ENCODE data around the gene RAB28. TPM values are rescaled to one million over a fixed set of nuclear protein-coding genes. Genes with fewer than 3 reads are reported as not detected.

Gene RAB28
- total RNA-seq, 1 donor from 2014 or later: 11.9 TPM

GRCh38 chr4:13528821-13529127, 44.6 kb upstream of the RAB28 start:
- Mint-ChIP-seq H3K4me3 (ENCODE audit: unreplicated experiment) (no peak overlapping the region), H3K4me1 (ENCODE audit: low read depth, unreplicated experiment) (peaks cover 5% of the 10 kb centered on the region), H3K36me3 (ENCODE audit: low read depth, unreplicated experiment) (no peaks in the 10 kb centered on the region), H3K27ac (ENCODE audit: unreplicated experiment) (no peak overlapping the region), H3K27me3 (ENCODE audit: low read depth, unreplicated experiment) (peaks cover 9% of the 10 kb centered on the region), H3K9me3 (ENCODE audit: unreplicated experiment) (no peaks in the 10 kb centered on the region)
- FAIRE-seq (no peak), DNase-seq (ENCODE audit: low read depth) (no peak)
- H2AFZ ChIP-seq (ENCODE audit: low read depth, low read length): no peak overlapping the region
- H3K4me3 ChIP-seq (ENCODE audit: insufficient read depth, low read depth, low read length): no peak overlapping the region
- peaks cover 5% of the 10 kb centered on the region for H4K20me1 ChIP-seq (ENCODE audit: insufficient read depth, low read length)
- peaks cover 97% of the 10 kb centered on the region for H3K27me3 ChIP-seq (ENCODE audit: insufficient read depth, low read length)
- peaks cover 10% of the 10 kb centered on the region for H3K9me3 ChIP-seq (ENCODE audit: insufficient read depth, low read depth, low read length)
- no peak overlapping the region for H3K27ac ChIP-seq (ENCODE audit: low read depth, low read length)
- H3K4me2 ChIP-seq (ENCODE audit: low read length): no peak overlapping the region
- no peak overlapping the region for H3K9ac ChIP-seq (ENCODE audit: low read length)
- H3K79me2 ChIP-seq (ENCODE audit: insufficient read depth, low read length): no peaks in the 10 kb centered on the region
- peaks cover 7% of the 10 kb centered on the region for H3K4me1 ChIP-seq (ENCODE audit: insufficient read depth, low read length)
- no peaks in the 10 kb centered on the region for H3K36me3 ChIP-seq (ENCODE audit: insufficient read depth, low read length)
- TF ChIP-seq CTCF (IDR thresholded peaks at IDR 0.05; ENCODE audit: insufficient read depth, low read depth, low read length) (no peak), EZH2 (IDR thresholded peaks at IDR 0.05; ENCODE audit: insufficient read depth, low read length) (peak; percentile 18)

GRCh38 chr4:13527981-13528820, 44.1 kb upstream of the RAB28 start:
- FAIRE-seq (no peak), DNase-seq (ENCODE audit: low read depth) (no peak)
- Mint-ChIP-seq H3K4me1 (ENCODE audit: low read depth, unreplicated experiment) (peaks cover 5% of the 10 kb centered on the region), H3K27me3 (ENCODE audit: low read depth, unreplicated experiment) (peaks cover 9% of the 10 kb centered on the region), H3K27ac (ENCODE audit: unreplicated experiment) (no peak overlapping the region), H3K4me3 (ENCODE audit: unreplicated experiment) (no peak overlapping the region), H3K36me3 (ENCODE audit: low read depth, unreplicated experiment) (no peaks in the 10 kb centered on the region), H3K9me3 (ENCODE audit: unreplicated experiment) (peaks cover 2% of the 10 kb centered on the region)
- H3K4me2 ChIP-seq (ENCODE audit: low read length): no peak overlapping the region
- no peak overlapping the region for H2AFZ ChIP-seq (ENCODE audit: low read depth, low read length)
- no peak overlapping the region for H3K9ac ChIP-seq (ENCODE audit: low read length)
- H3K4me1 ChIP-seq (ENCODE audit: insufficient read depth, low read length): peaks cover 7% of the 10 kb centered on the region
- no peak overlapping the region for H3K4me3 ChIP-seq (ENCODE audit: insufficient read depth, low read depth, low read length)
- peaks cover 12% of the 10 kb centered on the region for H3K9me3 ChIP-seq (ENCODE audit: insufficient read depth, low read depth, low read length)
- H3K27me3 ChIP-seq (ENCODE audit: insufficient read depth, low read length): peaks cover 96% of the 10 kb centered on the region
- no peak overlapping the region for H3K27ac ChIP-seq (ENCODE audit: low read depth, low read length)
- peaks cover 5% of the 10 kb centered on the region for H4K20me1 ChIP-seq (ENCODE audit: insufficient read depth, low read length)
- no peaks in the 10 kb centered on the region for H3K79me2 ChIP-seq (ENCODE audit: insufficient read depth, low read length)
- H3K36me3 ChIP-seq (ENCODE audit: insufficient read depth, low read length): no peaks in the 10 kb centered on the region
- TF ChIP-seq EZH2 (IDR thresholded peaks at IDR 0.05; ENCODE audit: insufficient read depth, low read length) (peak; percentile 22), CTCF (IDR thresholded peaks at IDR 0.05; ENCODE audit: insufficient read depth, low read depth, low read length) (no peak)
